ENCODE measurements around the gene SBNO2. TPM values are rescaled to one million over a fixed set of nuclear protein-coding genes. Genes with fewer than 3 reads are reported as not detected.
A peak's percentile ranks its signal among the peaks of the same experiment; 100 is the strongest.

Gene SBNO2
- total RNA-seq, 5 donors from 2014 or later (not counting 1 experiment from before 2014, with no cell fraction given) = 90.2 to 115 (median 106) TPM

- H3K4me1 ChIP-seq (ENCODE audit: control insufficient read depth in 1 of 2, extremely low read depth in 1 of 2, insufficient read depth in 2 of 2, low read length in 2 of 2) = peaks cover 4 to 39% of the 10 kb centered on the region in 2 experiments
- H3K27ac ChIP-seq (ENCODE audit: low read length) = no peak overlapping the region
- no peaks in the 10 kb centered on the region for H3K9me3 ChIP-seq
- peaks cover 0 to 40% of the 10 kb centered on the region in 2 donors for H3K36me3 ChIP-seq (ENCODE audit: control insufficient read depth in 2 of 2, extremely low read depth in 1 of 2, insufficient read depth in 1 of 2, low read length in 1 of 2)
- no peak for ATAC-seq (replicated peaks in 1 of 4)
- no peak for DNase-seq
- peaks cover under 1 to 11% (median 11%) of the 10 kb centered on the region in 3 donors for H3K4me1 Mint-ChIP-seq
- ChIA-PET CTCF (no interaction called here), POLR2A (no interaction called here)
- no peaks in the 10 kb centered on the region for H3K36me3 Mint-ChIP-seq
- H3K27me3 Mint-ChIP-seq = no peaks in the 10 kb centered on the region
- no peak overlapping the region for H3K4me3 Mint-ChIP-seq
- no peak overlapping the region for H3K4me3 ChIP-seq (ENCODE audit: control insufficient read depth in 1 of 2, extremely low read depth in 1 of 2, low read length in 1 of 2)
- H3K27ac Mint-ChIP-seq = peak overlapping the region in 1 of 2 donors; percentile 66
- H3K27me3 ChIP-seq (replicated peaks in 1 of 2; ENCODE audit: control insufficient read depth in 2 of 2, extremely low read depth in 1 of 2, insufficient read depth in 2 of 2, low read length in 1 of 2) = no peaks in the 10 kb centered on the region
- 96% methylated on average over 78 of the region's 89 CpGs for WGBS (ENCODE audit: insufficient coverage)
- H3K9me3 Mint-ChIP-seq = no peaks in the 10 kb centered on the region
These were observed 65.6 kb downstream of the SBNO2 start for GRCh38 chr19:1108291-1109031.

DNA sequence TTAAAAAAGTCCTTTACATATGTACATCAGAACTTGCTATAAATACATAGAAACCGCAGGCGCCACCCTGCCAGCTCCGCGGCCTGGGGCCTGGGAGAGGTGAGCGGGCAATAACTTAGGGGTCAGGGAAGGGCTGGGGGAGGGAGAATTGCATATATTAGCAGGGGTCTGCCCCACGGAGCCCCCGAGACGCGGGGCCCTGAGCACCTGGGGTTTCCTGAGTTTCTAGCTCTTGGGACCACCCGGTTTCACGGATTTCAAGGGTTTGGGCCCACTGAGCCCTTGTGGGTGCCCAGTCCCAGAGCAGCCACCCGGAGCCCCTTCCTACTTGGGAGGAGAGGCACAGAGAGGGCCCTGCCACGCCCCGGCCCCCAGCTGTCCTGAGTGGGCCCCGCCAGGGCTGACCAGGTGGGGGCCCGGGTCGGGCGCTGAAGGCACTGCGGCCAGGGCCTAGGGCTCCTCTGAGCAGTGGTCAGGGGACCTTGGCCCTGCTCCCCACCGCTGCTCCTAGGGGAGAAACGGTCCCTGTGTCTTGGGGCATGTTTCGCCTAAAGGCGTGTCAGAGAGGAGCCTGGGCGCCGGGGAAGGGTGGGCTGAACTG, 66.3 kb downstream of the SBNO2 start:
- no peaks in the 10 kb centered on the region for H3K27me3 ChIP-seq (replicated peaks in 1 of 2; ENCODE audit: control insufficient read depth in 2 of 2, extremely low read depth in 1 of 2, insufficient read depth in 2 of 2, low read length in 1 of 2)
- no peaks in the 10 kb centered on the region for H3K27me3 Mint-ChIP-seq
- ChIA-PET CTCF (no interaction called here), POLR2A (no interaction called here)
- WGBS (ENCODE audit: insufficient coverage) = 95% methylated on average over 19 of the region's 25 CpGs
- H3K4me1 Mint-ChIP-seq = peaks cover 7 to 18% (median 15%) of the 10 kb centered on the region in 3 donors
- no peak overlapping the region for H3K27ac ChIP-seq (ENCODE audit: low read length)
- no peak overlapping the region for H3K4me3 ChIP-seq (ENCODE audit: control insufficient read depth in 1 of 2, extremely low read depth in 1 of 2, low read length in 1 of 2)
- H3K9me3 Mint-ChIP-seq = no peaks in the 10 kb centered on the region
- peaks cover 0 to 37% of the 10 kb centered on the region in 2 donors for H3K36me3 ChIP-seq (ENCODE audit: control insufficient read depth in 2 of 2, extremely low read depth in 1 of 2, insufficient read depth in 1 of 2, low read length in 1 of 2)
- no peak overlapping the region for H3K27ac Mint-ChIP-seq
- H3K4me3 Mint-ChIP-seq = no peak overlapping the region
- DNase-seq (no peak), ATAC-seq (replicated peaks in 1 of 4) (no peak)
- H3K4me1 ChIP-seq (ENCODE audit: control insufficient read depth in 1 of 2, extremely low read depth in 1 of 2, insufficient read depth in 2 of 2, low read length in 2 of 2) = peaks cover 4 to 39% of the 10 kb centered on the region in 2 experiments
- no peaks in the 10 kb centered on the region for H3K9me3 ChIP-seq
- H3K36me3 Mint-ChIP-seq = no peaks in the 10 kb centered on the region

DNA sequence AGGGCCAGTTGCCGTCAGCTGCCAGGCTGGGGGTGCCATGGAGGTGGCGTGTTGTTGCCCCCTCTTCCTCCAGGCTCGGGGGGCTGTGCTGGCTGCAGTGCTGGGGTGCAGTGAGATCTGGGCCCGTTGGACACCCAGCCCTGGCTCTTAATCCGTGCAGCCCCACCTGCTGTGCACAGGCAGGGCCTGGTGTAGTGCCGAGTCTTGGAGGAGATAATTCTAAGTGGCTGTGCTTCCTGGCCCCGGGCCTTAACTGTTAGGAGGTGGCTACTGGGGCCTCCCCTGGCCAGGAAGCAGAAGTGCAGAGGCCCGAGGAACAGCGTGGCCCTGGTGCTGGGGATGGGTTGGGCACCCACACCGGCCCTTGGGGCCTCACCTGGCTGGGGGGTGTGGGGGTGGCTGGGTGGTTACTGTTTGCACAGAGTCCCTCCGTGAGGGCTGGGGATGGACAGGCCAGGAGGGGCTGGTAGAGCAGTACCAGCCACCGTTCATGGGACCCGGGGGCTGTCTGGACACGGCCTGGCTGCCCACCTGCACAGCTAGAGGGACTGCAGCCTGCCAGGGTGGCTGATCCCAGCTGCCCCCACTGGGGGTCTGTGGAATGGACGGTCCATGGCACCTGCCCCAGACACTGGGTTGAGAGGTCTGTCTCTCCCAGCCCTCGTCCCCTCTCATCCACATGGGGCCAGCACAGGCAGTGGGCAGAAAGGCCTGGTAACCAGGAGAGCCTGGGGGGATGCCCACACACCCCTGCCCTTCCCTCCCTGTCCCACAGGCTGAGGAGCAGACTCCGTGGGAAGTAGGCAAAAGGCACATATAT, 67.0 kb downstream of the SBNO2 start:
- CTCF ChIA-PET = no interaction called here
- no peaks in the 10 kb centered on the region for H3K9me3 Mint-ChIP-seq
- no peaks in the 10 kb centered on the region for H3K36me3 Mint-ChIP-seq
- ATAC-seq (replicated peaks in 1 of 4) (no peak), DNase-seq (no peak)
- H3K36me3 ChIP-seq (ENCODE audit: control insufficient read depth in 2 of 2, extremely low read depth in 1 of 2, insufficient read depth in 1 of 2, low read length in 1 of 2) = peaks cover 0 to 31% of the 10 kb centered on the region in 2 donors
- H3K27me3 ChIP-seq (replicated peaks in 1 of 2; ENCODE audit: control insufficient read depth in 2 of 2, extremely low read depth in 1 of 2, insufficient read depth in 2 of 2, low read length in 1 of 2) = no peaks in the 10 kb centered on the region
- H3K4me1 Mint-ChIP-seq = peaks cover 10 to 23% (median 20%) of the 10 kb centered on the region in 3 donors
- 75% methylated on average over 15 of the region's 17 CpGs for WGBS (ENCODE audit: insufficient coverage)
- no peak overlapping the region for H3K27ac ChIP-seq (ENCODE audit: low read length)
- peak overlapping the region; percentile 19 to 39 for H3K27ac Mint-ChIP-seq
- H3K9me3 ChIP-seq = no peaks in the 10 kb centered on the region
- H3K4me3 Mint-ChIP-seq = peak overlapping the region in 1 of 3 donors; percentile 49
- POLR2A ChIA-PET = no interaction called here
- H3K27me3 Mint-ChIP-seq = no peaks in the 10 kb centered on the region
- peaks cover 4 to 45% of the 10 kb centered on the region in 2 experiments for H3K4me1 ChIP-seq (ENCODE audit: control insufficient read depth in 1 of 2, extremely low read depth in 1 of 2, insufficient read depth in 2 of 2, low read length in 2 of 2)
- H3K4me3 ChIP-seq (ENCODE audit: control insufficient read depth in 1 of 2, extremely low read depth in 1 of 2, low read length in 1 of 2) = no peak overlapping the region

GRCh38 chr19:1105873-1106840, 67.9 kb downstream of the SBNO2 start:
- H3K27ac Mint-ChIP-seq = peak overlapping the region; percentile 34 to 57
- H3K36me3 Mint-ChIP-seq = no peaks in the 10 kb centered on the region
- ATAC-seq (replicated peaks in 1 of 4) = no peak
- Histone ChIP-seq H3K27me3 (replicated peaks in 1 of 2; ENCODE audit: control insufficient read depth in 2 of 2, extremely low read depth in 1 of 2, insufficient read depth in 2 of 2, low read length in 1 of 2) (no peaks in the 10 kb centered on the region), H3K36me3 (ENCODE audit: control insufficient read depth in 2 of 2, extremely low read depth in 1 of 2, insufficient read depth in 1 of 2, low read length in 1 of 2) (peaks cover 0 to 26% of the 10 kb centered on the region in 2 donors), H3K9me3 (no peaks in the 10 kb centered on the region), H3K4me1 (ENCODE audit: control insufficient read depth in 1 of 2, extremely low read depth in 1 of 2, insufficient read depth in 2 of 2, low read length in 2 of 2) (peaks cover 7 to 52% of the 10 kb centered on the region in 2 experiments), H3K27ac (ENCODE audit: low read length) (no peak overlapping the region), H3K4me3 (ENCODE audit: control insufficient read depth in 1 of 2, extremely low read depth in 1 of 2, low read length in 1 of 2) (no peak overlapping the region)
- H3K9me3 Mint-ChIP-seq = no peaks in the 10 kb centered on the region
- ChIA-PET CTCF (interaction anchor here in 1 of 2 donors (0.7 kb wide), 1 partner anchor 130 kb away, joined by 3 read pairs; no protein-coding TSS in a partner anchor), POLR2A (interaction anchor here in 1 of 2 donors (0.6 kb wide), 1 partner anchor 25 kb away, joined by 6 read pairs; no protein-coding TSS in a partner anchor)
- peak overlapping the region; percentile 50 to 74 (median 72) for H3K4me3 Mint-ChIP-seq
- no peak for DNase-seq
- no peaks in the 10 kb centered on the region for H3K27me3 Mint-ChIP-seq
- peaks cover 16 to 32% (median 29%) of the 10 kb centered on the region in 3 donors for H3K4me1 Mint-ChIP-seq
- 92% methylated on average over 30 of the region's 32 CpGs for WGBS (ENCODE audit: insufficient coverage)

- H3K36me3 ChIP-seq (ENCODE audit: control insufficient read depth in 2 of 2, extremely low read depth in 1 of 2, insufficient read depth in 1 of 2, low read length in 1 of 2) = peaks cover 0 to 17% of the 10 kb centered on the region in 2 donors
- Mint-ChIP-seq H3K4me3 (peak overlapping the region; percentile 72 to 77 (median 74)), H3K27ac (peak overlapping the region; percentile 49 to 83), H3K36me3 (no peaks in the 10 kb centered on the region), H3K4me1 (peaks cover 19 to 34% (median 33%) of the 10 kb centered on the region in 3 donors), H3K9me3 (no peaks in the 10 kb centered on the region), H3K27me3 (no peaks in the 10 kb centered on the region)
- H3K4me1 ChIP-seq (ENCODE audit: control insufficient read depth in 1 of 2, extremely low read depth in 1 of 2, insufficient read depth in 2 of 2, low read length in 2 of 2) = peaks cover 8 to 58% of the 10 kb centered on the region in 2 experiments
- DNase-seq (peak in 1 of 35 experiments; percentile 36), ATAC-seq (replicated peaks in 1 of 4) (no peak)
- no peaks in the 10 kb centered on the region for H3K27me3 ChIP-seq (replicated peaks in 1 of 2; ENCODE audit: control insufficient read depth in 2 of 2, extremely low read depth in 1 of 2, insufficient read depth in 2 of 2, low read length in 1 of 2)
- H3K27ac ChIP-seq (ENCODE audit: low read length) = peak overlapping the region; percentile 78
- H3K9me3 ChIP-seq = no peaks in the 10 kb centered on the region
- POLR2A ChIA-PET = interaction anchor here in 1 of 2 donors (1.1 kb wide), 1 partner anchor 164 kb away, joined by 3 read pairs; no protein-coding TSS in a partner anchor
- CTCF ChIA-PET = no interaction called here
- 44% methylated on average over 59 of the region's 69 CpGs for WGBS (ENCODE audit: insufficient coverage)
- H3K4me3 ChIP-seq (ENCODE audit: control insufficient read depth in 1 of 2, extremely low read depth in 1 of 2, low read length in 1 of 2) = peak overlapping the region; percentile 74
These were observed 68.8 kb downstream of the SBNO2 start for GRCh38 chr19:1105008-1105872.
